Natural killer cell (primary cell): Measurements from ENCODE around the gene AEBP1. TPM values are rescaled to one million over a fixed set of nuclear protein-coding genes. Genes with fewer than 3 reads are reported as not detected.

Experiments used
- ATAC-seq, 3 donors: fragments of 150-1000 bp in 2 of 3; fragments of 200-7000 bp in 1 of 3; cut with Tn5 transposase; 1 replicate in 1 of 3; 2 replicates in 2 of 3; pipeline ENCODE4 v1.10.0; 2021; ENCODE audit warnings: mild to moderate bottlenecking in 2 of 3, moderate library complexity in 2 of 3
- DNase-seq, 2 donors: peaks; one replicate each; pipeline versions ENCODE4 v3.0.0 to v3.0.0-alpha.2; 2013 to 2021; ENCODE audit warnings: mixed read lengths in 1 of 2
- H3K27ac ChIP-seq: one replicate; pipeline ENCODE4 v1.5.1; 2013; ENCODE audit warnings: mild to moderate bottlenecking, low read length
- H3K27me3 ChIP-seq: one replicate; pipeline ENCODE4 v1.6.1; 2013; ENCODE audit warnings: low read length; ENCODE audit not compliant: control insufficient read depth, insufficient read depth
- H3K36me3 ChIP-seq: one replicate; pipeline ENCODE4 v1.6.1; 2013; ENCODE audit warnings: low read length; ENCODE audit not compliant: control insufficient read depth, insufficient read depth
- H3K4me1 ChIP-seq: one replicate; pipeline ENCODE4 v1.6.1; 2013; ENCODE audit warnings: low read length; ENCODE audit not compliant: control insufficient read depth, insufficient read depth
- H3K4me3 ChIP-seq: one replicate; pipeline ENCODE4 v1.5.1; 2013; ENCODE audit warnings: low read length
- H3K9me3 ChIP-seq: one replicate; pipeline ENCODE4 v1.6.1; 2013; ENCODE audit warnings: low read length; ENCODE audit not compliant: control insufficient read depth, insufficient read depth
- H3K27ac Mint-ChIP-seq, 2 donors: one replicate each; pipeline ENCODE4 v1.8.0; 2022; ENCODE audit warnings: mild to moderate bottlenecking in 2 of 2, mixed read lengths in 2 of 2, moderate library complexity in 1 of 2
- H3K27me3 Mint-ChIP-seq, 2 donors: one replicate each; pipeline ENCODE4 v1.8.0; 2022; ENCODE audit warnings: low read depth in 2 of 2, mixed read lengths in 2 of 2
- H3K36me3 Mint-ChIP-seq: one replicate; pipeline ENCODE4 v1.8.0; 2022; ENCODE audit warnings: mixed read lengths
- H3K4me1 Mint-ChIP-seq, 2 donors: one replicate each; pipeline ENCODE4 v1.8.0; 2022; ENCODE audit warnings: mixed read lengths in 2 of 2
- H3K4me3 Mint-ChIP-seq: one replicate; pipeline ENCODE4 v1.8.0; 2022; ENCODE audit warnings: mild to moderate bottlenecking, moderate library complexity, mixed read lengths
- H3K9me3 Mint-ChIP-seq, 2 donors: one replicate each; pipeline ENCODE4 v1.8.0; 2022; ENCODE audit warnings: mixed read lengths in 2 of 2
- WGBS: methylation state at CpG from one replicate; pipeline ENCODE4 v1.1.7; 2013; ENCODE audit warnings: missing lambda C conversion rate; ENCODE audit not compliant: insufficient coverage; 5-methylcytosine and 5-hydroxymethylcytosine counted together
- intact Hi-C: fragments of 100-400 bp; cut with micrococcal nuclease; formaldehyde crosslinking; loops from one replicate; pipeline ENCODE4 v1.14.2; 2022
- total RNA-seq, 4 donors: library from RNA; stranded (reverse); fragments of 120-200 nt in 1 of 4; gene quantifications; one replicate each; pipeline versions ENCODE4 v1.2.3 to v1.2.4, GENCODE V29; 2013 to 2022
- TF ChIP-seq, protein P1 (sequence below): fragments of 200-600 bp; IDR thresholded peaks from one replicate; pipeline ENCODE4 v1.8.0; 2022; ENCODE audit warnings: antibody characterized with exemption

The AEBP1 gene
- total RNA-seq, 3 donors from 2014 or later (not counting 1 experiment from before 2014, with no cell fraction given) = 3.3 to 9.0 (median 6.4) TPM

DNA sequence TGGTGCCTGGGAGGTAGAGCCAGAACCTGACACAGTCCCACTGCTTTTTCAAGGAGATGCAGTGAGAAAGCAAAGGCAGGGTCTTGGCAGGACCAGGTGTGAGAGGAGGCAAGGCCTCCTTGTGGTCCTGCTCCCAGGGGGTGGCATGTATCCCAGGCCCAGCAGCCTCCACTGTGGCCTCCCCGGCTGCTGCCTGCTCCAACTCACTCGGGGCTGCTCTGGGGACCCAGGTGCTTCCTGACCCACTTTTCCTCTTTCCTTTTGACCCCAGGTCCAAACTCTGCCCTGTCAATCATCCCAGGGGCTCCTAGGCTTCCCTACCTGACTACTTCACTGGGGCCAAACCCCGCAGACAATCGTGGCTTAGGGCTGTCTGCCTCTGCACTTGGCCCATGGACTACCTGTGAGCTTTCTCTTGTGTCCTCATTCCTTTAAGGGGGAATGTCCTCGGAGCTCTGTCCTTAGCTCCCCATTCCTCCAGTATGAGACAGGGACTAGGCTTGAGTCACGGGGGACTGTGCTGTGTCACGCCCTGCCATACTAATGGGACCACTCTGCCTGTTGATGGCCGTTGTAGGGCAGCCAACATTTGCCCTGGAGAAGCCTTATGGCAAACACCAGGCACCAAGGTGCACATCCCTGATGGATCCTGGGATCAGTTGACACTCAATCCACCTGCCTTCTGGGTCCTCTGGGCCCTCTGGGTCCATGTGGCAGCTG is 1.1 kb upstream of the AEBP1 start:
- Mint-ChIP-seq H3K4me3 (peak overlapping the region; percentile 49), H3K9me3 (no peaks in the 10 kb centered on the region), H3K4me1 (peaks cover 7 to 12% of the 10 kb centered on the region in 2 donors), H3K27me3 (peaks cover 0 to 14% of the 10 kb centered on the region in 2 donors), H3K27ac (peak overlapping the region in 1 of 2 donors; percentile 11), H3K36me3 (no peaks in the 10 kb centered on the region)
- peaks cover 20% of the 10 kb centered on the region for H3K4me1 ChIP-seq
- H3K9me3 ChIP-seq = no peaks in the 10 kb centered on the region
- DNase-seq (no peak), ATAC-seq (no peak)
- no peak overlapping the region for H3K4me3 ChIP-seq
- WGBS = 75% methylated on average over 8 of the region's 8 CpGs
- intact Hi-C loops = no loop called here
- no peak overlapping the region for H3K27ac ChIP-seq
- no peaks in the 10 kb centered on the region for H3K36me3 ChIP-seq
- TF ChIP-seq, protein P1, sequence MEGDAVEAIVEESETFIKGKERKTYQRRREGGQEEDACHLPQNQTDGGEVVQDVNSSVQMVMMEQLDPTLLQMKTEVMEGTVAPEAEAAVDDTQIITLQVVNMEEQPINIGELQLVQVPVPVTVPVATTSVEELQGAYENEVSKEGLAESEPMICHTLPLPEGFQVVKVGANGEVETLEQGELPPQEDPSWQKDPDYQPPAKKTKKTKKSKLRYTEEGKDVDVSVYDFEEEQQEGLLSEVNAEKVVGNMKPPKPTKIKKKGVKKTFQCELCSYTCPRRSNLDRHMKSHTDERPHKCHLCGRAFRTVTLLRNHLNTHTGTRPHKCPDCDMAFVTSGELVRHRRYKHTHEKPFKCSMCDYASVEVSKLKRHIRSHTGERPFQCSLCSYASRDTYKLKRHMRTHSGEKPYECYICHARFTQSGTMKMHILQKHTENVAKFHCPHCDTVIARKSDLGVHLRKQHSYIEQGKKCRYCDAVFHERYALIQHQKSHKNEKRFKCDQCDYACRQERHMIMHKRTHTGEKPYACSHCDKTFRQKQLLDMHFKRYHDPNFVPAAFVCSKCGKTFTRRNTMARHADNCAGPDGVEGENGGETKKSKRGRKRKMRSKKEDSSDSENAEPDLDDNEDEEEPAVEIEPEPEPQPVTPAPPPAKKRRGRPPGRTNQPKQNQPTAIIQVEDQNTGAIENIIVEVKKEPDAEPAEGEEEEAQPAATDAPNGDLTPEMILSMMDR = no peak
- peaks cover 4% of the 10 kb centered on the region for H3K27me3 ChIP-seq

DNA sequence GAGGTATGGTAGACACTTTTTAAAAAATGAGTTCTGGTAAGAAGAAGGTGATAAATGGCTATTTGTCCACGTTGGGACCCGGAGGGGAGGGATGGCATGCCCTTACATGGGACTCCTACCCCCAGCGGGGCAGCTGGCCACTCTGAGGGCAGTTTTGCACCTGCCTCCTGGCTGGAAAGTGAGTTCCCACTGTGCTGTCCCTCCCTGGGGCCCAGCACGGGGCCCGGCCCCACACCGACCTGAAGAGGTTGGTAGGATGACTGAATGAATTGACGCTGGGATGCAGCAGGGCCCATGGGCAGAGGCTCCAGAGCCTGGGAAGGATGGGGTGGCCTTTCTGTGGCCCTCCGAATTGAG is 601 bp upstream of the AEBP1 start:
- no peak for DNase-seq
- Mint-ChIP-seq H3K27me3 (peaks cover 0 to 14% of the 10 kb centered on the region in 2 donors), H3K9me3 (no peaks in the 10 kb centered on the region), H3K4me3 (peak overlapping the region; percentile 49), H3K27ac (peak overlapping the region in 1 of 2 donors; percentile 11), H3K4me1 (peaks cover 7 to 12% of the 10 kb centered on the region in 2 donors), H3K36me3 (no peaks in the 10 kb centered on the region)
- H3K4me3 ChIP-seq = no peak overlapping the region
- H3K4me1 ChIP-seq = peaks cover 20% of the 10 kb centered on the region
- no peak for ATAC-seq
- H3K36me3 ChIP-seq = no peaks in the 10 kb centered on the region
- WGBS = 75% methylated on average over 8 of the region's 8 CpGs
- TF ChIP-seq, protein P1 = no peak
- H3K9me3 ChIP-seq = no peaks in the 10 kb centered on the region
- intact Hi-C loops = no loop called here
- peaks cover 4% of the 10 kb centered on the region for H3K27me3 ChIP-seq
- H3K27ac ChIP-seq = no peak overlapping the region

DNA sequence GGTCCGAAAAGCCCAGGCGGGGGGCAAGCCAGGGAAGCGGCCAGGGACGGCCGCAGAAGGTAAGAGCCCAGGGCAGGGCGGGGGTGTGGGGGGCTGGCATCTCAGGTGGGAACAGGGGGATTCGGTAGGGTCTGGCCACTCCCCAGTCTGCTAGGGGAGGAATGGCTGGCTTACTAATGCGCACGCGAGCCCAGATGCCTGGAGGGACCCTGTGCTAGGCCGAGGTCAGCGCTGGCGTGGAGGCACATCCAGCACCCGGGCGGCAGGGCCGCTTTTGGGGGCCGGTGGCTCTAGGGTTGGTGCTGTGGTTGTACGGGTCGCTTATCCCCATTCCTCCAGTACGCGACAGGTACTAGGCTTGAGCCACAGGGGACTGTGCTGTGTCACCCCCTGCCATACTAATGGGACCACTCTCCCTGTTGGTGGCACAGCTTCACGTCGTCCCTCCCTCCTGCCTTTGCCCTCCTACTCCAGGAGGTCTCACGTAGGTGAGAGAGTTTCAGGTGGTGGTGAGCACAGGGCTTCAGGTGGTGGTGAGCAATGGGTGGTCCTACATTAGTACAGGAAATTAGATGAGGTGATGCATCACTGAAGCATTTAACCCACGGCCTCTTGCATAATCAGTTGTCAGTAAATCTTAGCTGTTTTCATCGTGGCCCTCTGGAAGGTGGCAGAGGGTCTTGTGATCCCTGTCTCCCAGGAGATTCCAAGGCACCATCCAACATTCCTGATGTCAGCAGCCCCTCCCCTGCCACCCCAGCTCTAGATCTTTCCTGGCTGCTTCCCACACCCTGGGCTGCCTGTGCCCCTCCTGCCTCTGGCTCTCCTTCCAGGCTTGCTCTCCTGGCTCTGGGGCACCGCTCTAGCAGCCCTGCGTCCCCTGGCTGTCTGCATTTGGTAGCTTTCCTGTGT is 971 bp downstream of the AEBP1 start:
- Mint-ChIP-seq H3K9me3 (no peaks in the 10 kb centered on the region), H3K27ac (peak overlapping the region in 1 of 2 donors; percentile 27), H3K4me3 (peak overlapping the region; percentile 74), H3K27me3 (peaks cover 0 to 14% of the 10 kb centered on the region in 2 donors), H3K36me3 (no peaks in the 10 kb centered on the region), H3K4me1 (peaks cover 7 to 12% of the 10 kb centered on the region in 2 donors)
- peaks cover 4% of the 10 kb centered on the region for H3K27me3 ChIP-seq
- H3K4me3 ChIP-seq = peak overlapping the region; percentile 24
- TF ChIP-seq, protein P1 = no peak
- DNase-seq = peak in 1 of 2 donors; percentile 22
- H3K36me3 ChIP-seq = no peaks in the 10 kb centered on the region
- peaks cover 20% of the 10 kb centered on the region for H3K4me1 ChIP-seq
- H3K27ac ChIP-seq = no peak overlapping the region
- no peaks in the 10 kb centered on the region for H3K9me3 ChIP-seq
- intact Hi-C loops = no loop called here
- WGBS = 55% methylated on average over 26 of the region's 28 CpGs
- peak in 2 of 3 donors; percentile 7 to 19 for ATAC-seq
